ENCODE measurements around the gene PUS1. TPM values are rescaled to one million over a fixed set of nuclear protein-coding genes. Genes with fewer than 3 reads are reported as not detected.

Gene PUS1
- total RNA-seq, 1 donor from 2014 or later, result 22.9 TPM

- no peaks in the 10 kb centered on the region for H3K27me3 ChIP-seq (ENCODE audit: control insufficient read depth, insufficient read depth, low read length)
- no peak for FAIRE-seq
- DNase-seq (ENCODE audit: low read depth), result no peak
- H3K4me3 ChIP-seq (ENCODE audit: low read depth, low read length), result no peak overlapping the region
- TF ChIP-seq CTCF (IDR thresholded peaks at IDR 0.05; ENCODE audit: insufficient read depth, low read length, severe bottlenecking), result no peak
- H3K36me3 ChIP-seq (ENCODE audit: control insufficient read depth, insufficient read depth, low read length), result peaks cover 11% of the 10 kb centered on the region
Observed at GRCh38 chr12:131901431-131902331, 27.4 kb upstream of the PUS1 start.

- TF ChIP-seq CTCF (IDR thresholded peaks at IDR 0.05; ENCODE audit: insufficient read depth, low read length, severe bottlenecking), result no peak
- peak; percentile 31 for DNase-seq (ENCODE audit: low read depth)
- Histone ChIP-seq H3K36me3 (ENCODE audit: control insufficient read depth, insufficient read depth, low read length) (peaks cover 9% of the 10 kb centered on the region), H3K27me3 (ENCODE audit: control insufficient read depth, insufficient read depth, low read length) (no peaks in the 10 kb centered on the region), H3K4me3 (ENCODE audit: low read depth, low read length) (no peak overlapping the region)
- FAIRE-seq, result peak; percentile 36
Observed at GRCh38 chr12:131902332-131903241, 26.5 kb upstream of the PUS1 start.

- DNase-seq (ENCODE audit: low read depth), result no peak
- no peaks in the 10 kb centered on the region for H3K27me3 ChIP-seq (ENCODE audit: control insufficient read depth, insufficient read depth, low read length)
- no peak for TF ChIP-seq CTCF (IDR thresholded peaks at IDR 0.05; ENCODE audit: insufficient read depth, low read length, severe bottlenecking)
Observed at GRCh38 chr12:131903270-131904255, 25.5 kb upstream of the PUS1 start.

DNA sequence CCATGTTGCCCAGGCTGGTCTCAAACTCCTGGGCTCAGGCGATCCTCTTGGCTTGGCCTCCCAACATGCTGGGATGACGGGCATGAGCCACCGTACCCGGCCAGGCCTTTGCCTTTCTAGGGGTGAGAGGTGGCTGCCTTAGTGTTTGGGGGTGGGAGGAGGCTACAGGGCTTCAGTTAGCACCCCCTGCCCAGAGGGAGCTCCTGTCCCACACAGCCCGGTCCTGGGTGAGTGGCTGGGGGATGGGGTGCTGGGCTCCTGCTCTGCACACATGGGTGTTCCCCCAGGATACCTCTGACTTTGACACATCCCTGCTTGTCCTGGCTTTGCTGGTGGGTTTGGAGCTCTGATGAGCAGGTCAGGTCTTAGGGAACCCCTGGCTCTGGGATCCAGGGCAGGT lies 24.7 kb upstream of the PUS1 start:
- Histone ChIP-seq H3K27me3 (ENCODE audit: control insufficient read depth, insufficient read depth, low read length) (no peaks in the 10 kb centered on the region), H3K36me3 (ENCODE audit: control insufficient read depth, insufficient read depth, low read length) (peaks cover 10% of the 10 kb centered on the region), H3K4me3 (ENCODE audit: low read depth, low read length) (no peak overlapping the region)
- DNase-seq (ENCODE audit: low read depth) (no peak), FAIRE-seq (no peak)
- no peak for TF ChIP-seq CTCF (IDR thresholded peaks at IDR 0.05; ENCODE audit: insufficient read depth, low read length, severe bottlenecking)

More at GRCh38 chr12:131903270-131904255, 25.5 kb upstream of the PUS1 start:
- Histone ChIP-seq H3K4me3 (ENCODE audit: low read depth, low read length) (no peak overlapping the region), H3K36me3 (ENCODE audit: control insufficient read depth, insufficient read depth, low read length) (peaks cover 10% of the 10 kb centered on the region)
- no peak for FAIRE-seq

DNA sequence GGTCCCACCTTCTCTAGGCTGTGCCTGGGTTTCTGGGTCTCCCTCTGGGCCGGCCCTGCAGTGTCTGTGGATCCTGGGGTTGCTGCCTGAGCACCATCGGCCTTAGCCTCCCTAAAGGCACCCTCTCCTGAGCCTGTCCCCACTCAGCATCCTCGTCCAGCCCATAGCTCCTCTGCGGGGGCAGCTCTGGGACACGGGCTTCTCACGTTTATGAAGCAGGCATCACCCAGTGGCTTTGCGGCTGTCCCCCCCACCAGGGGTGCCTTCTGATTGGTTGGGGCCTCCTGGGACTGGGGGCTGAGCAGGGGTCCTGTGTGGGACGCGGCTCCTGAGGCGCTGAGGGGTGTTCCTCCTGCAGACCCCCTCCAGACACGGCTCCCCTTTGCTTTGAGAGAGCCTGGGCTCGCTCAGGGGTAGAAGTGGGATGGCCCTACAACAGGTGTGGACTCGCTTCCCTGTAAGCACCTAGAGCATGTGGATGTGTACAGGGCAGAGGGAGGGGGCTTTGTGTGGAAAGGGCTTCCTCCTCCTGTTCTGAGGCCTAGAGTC lies 23.9 kb upstream of the PUS1 start:
- no peak for TF ChIP-seq CTCF (IDR thresholded peaks at IDR 0.05; ENCODE audit: insufficient read depth, low read length, severe bottlenecking)
- DNase-seq (ENCODE audit: low read depth), result no peak
- Histone ChIP-seq H3K4me3 (ENCODE audit: low read depth, low read length) (no peak overlapping the region), H3K36me3 (ENCODE audit: control insufficient read depth, insufficient read depth, low read length) (peaks cover 13% of the 10 kb centered on the region), H3K27me3 (ENCODE audit: control insufficient read depth, insufficient read depth, low read length) (no peaks in the 10 kb centered on the region)
- FAIRE-seq, result no peak
